Thyroid gland (tissue), 4 donors: ENCODE data around the gene KRTAP5-1. TPM values are rescaled to one million over a fixed set of nuclear protein-coding genes. Genes with fewer than 3 reads are reported as not detected.
"Not testable (repeated sequence)": the region's sequence is repeated elsewhere in the genome, so short reads cannot be mapped to it uniquely, and the experiment has no call there.

ENCODE experiments used
- DNase-seq, 2 donors: peaks; one replicate each; pipeline ENCODE4 v3.0.0-alpha.2; 2019
- H3K27ac ChIP-seq, 3 donors: fragments of 200-600 bp; sonication (generic); 1 replicate in 2 of 3; 2 replicates in 1 of 3; pipeline ENCODE4 v1.5.1; 2016 to 2019; ENCODE audit warnings: mild to moderate bottlenecking in 1 of 3, moderate library complexity in 1 of 3
- H3K27me3 ChIP-seq: fragments of 200-600 bp; sonication (generic); one replicate; pipeline ENCODE4 v1.5.1; 2019
- H3K36me3 ChIP-seq, 2 donors: fragments of 200-600 bp; sonication (generic); one replicate each; pipeline ENCODE4 v1.5.1; 2016 to 2019
- H3K4me1 ChIP-seq, 2 donors: fragments of 200-600 bp; sonication (generic); one replicate each; pipeline ENCODE4 v1.5.1; 2017 to 2019
- H3K4me3 ChIP-seq, 3 donors: fragments of 200-600 bp; sonication (generic); replicated peaks in 1 of 3; 1 replicate in 2 of 3; 2 replicates in 1 of 3; pipeline ENCODE4 v1.5.1; 2016; ENCODE audit warnings: mild to moderate bottlenecking in 1 of 3
- H3K9me3 ChIP-seq: fragments of 200-600 bp; sonication (generic); one replicate; pipeline ENCODE4 v1.5.1; 2017
- POLR2A ChIP-seq, 2 donors: fragments of 450-650 bp; IDR thresholded peaks; one replicate each; pipeline ENCODE4 v1.6.1; 2017; ENCODE audit warnings: antibody characterized with exemption in 2 of 2, mild to moderate bottlenecking in 2 of 2, moderate library complexity in 1 of 2
- WGBS, 2 donors: methylation state at CpG; one replicate each; pipeline ENCODE4 v1.1.5; 2017; 5-methylcytosine and 5-hydroxymethylcytosine counted together
- intact Hi-C: fragments of 100-400 bp; cut with DNase I; formaldehyde crosslinking; loops from one replicate; pipeline ENCODE4 v1.15.1; 2023
- total RNA-seq, 4 donors: library from RNA; depleted of rRNA; stranded (reverse); fragments of >200 nt; gene quantifications; one replicate each; pipeline ENCODE4 v1.2.3, GENCODE V29; 2016
- TF ChIP-seq, protein P1 (sequence below), 6 experiments: fragments of 200-600 bp in 3 of 6; fragments of 450-650 bp in 3 of 6; sonication (generic) in 3 of 6; IDR thresholded peaks; one replicate each; pipeline ENCODE4 v1.5.1; 2016 to 2019; ENCODE audit warnings: antibody characterized with exemption in 6 of 6, mild to moderate bottlenecking in 2 of 6, inconsistent platforms in 1 of 6, moderate library complexity in 1 of 6

The KRTAP5-1 gene
- total RNA-seq, 4 donors from 2014 or later = not detected

GRCh38 chr11:1623716-1624115, 38.6 kb upstream of the KRTAP5-1 start:
- Histone ChIP-seq H3K9me3 (no peaks in the 10 kb centered on the region), H3K27me3 (no peaks in the 10 kb centered on the region), H3K36me3 (no peaks in the 10 kb centered on the region), H3K27ac (no peak overlapping the region), H3K4me1 (no peaks in the 10 kb centered on the region), H3K4me3 (no peak overlapping the region)
- DNase-seq = no peak
- intact Hi-C loops = loop anchor here (10.0 kb wide), 1 partner anchor 79 kb away; no protein-coding TSS in a partner anchor
- TF ChIP-seq POLR2A (IDR thresholded peaks at IDR 0.05) = no peak
- TF ChIP-seq, protein P1, sequence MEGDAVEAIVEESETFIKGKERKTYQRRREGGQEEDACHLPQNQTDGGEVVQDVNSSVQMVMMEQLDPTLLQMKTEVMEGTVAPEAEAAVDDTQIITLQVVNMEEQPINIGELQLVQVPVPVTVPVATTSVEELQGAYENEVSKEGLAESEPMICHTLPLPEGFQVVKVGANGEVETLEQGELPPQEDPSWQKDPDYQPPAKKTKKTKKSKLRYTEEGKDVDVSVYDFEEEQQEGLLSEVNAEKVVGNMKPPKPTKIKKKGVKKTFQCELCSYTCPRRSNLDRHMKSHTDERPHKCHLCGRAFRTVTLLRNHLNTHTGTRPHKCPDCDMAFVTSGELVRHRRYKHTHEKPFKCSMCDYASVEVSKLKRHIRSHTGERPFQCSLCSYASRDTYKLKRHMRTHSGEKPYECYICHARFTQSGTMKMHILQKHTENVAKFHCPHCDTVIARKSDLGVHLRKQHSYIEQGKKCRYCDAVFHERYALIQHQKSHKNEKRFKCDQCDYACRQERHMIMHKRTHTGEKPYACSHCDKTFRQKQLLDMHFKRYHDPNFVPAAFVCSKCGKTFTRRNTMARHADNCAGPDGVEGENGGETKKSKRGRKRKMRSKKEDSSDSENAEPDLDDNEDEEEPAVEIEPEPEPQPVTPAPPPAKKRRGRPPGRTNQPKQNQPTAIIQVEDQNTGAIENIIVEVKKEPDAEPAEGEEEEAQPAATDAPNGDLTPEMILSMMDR (IDR thresholded peaks at IDR 0.05) = no peak
- WGBS, 2 donors = 66% methylated on average over 9 of the region's 9 CpGs

- no peak for DNase-seq
- Histone ChIP-seq H3K36me3 (no peaks in the 10 kb centered on the region), H3K27me3 (no peaks in the 10 kb centered on the region), H3K4me1 (no peaks in the 10 kb centered on the region), H3K9me3 (no peaks in the 10 kb centered on the region), H3K27ac (no peak within 1 kb of the TSS), H3K4me3 (no peak within 1 kb of the TSS)
- WGBS, 2 donors = 67 to 75% methylated on average over 1 of the region's 1 CpG
- TF ChIP-seq, protein P1 (IDR thresholded peaks at IDR 0.05) = no peak
- no peak for TF ChIP-seq POLR2A (IDR thresholded peaks at IDR 0.05)
- intact Hi-C loops = loop anchor here (10.0 kb wide), 1 partner anchor 77 kb away; no protein-coding TSS in a partner anchor
These were observed 37.0 kb upstream of the KRTAP5-1 start, which contains the start of gene KRTAP5-4 for GRCh38 chr11:1622086-1622485. TSS of gene KRTAP5-4 (minus strand) at chr11:1622138. CDS start at chr11:1622093, 45 bp downstream.

- no peak for DNase-seq
- no peaks in the 10 kb centered on the region for H3K36me3 ChIP-seq
- H3K4me1 ChIP-seq = no peaks in the 10 kb centered on the region
- 53 to 60% methylated on average over 10 of the region's 10 CpGs for WGBS, 2 donors
- H3K27me3 ChIP-seq = no peaks in the 10 kb centered on the region
- intact Hi-C loops = no loop called here
- H3K9me3 ChIP-seq = no peaks in the 10 kb centered on the region
- H3K27ac ChIP-seq = no peak overlapping the region
- H3K4me3 ChIP-seq = no peak overlapping the region
- no peak for TF ChIP-seq POLR2A (IDR thresholded peaks at IDR 0.05)
- TF ChIP-seq, protein P1 (IDR thresholded peaks at IDR 0.05) = no peak
These were observed 34.4 kb upstream of the KRTAP5-1 start for GRCh38 chr11:1619449-1619848.

DNA sequence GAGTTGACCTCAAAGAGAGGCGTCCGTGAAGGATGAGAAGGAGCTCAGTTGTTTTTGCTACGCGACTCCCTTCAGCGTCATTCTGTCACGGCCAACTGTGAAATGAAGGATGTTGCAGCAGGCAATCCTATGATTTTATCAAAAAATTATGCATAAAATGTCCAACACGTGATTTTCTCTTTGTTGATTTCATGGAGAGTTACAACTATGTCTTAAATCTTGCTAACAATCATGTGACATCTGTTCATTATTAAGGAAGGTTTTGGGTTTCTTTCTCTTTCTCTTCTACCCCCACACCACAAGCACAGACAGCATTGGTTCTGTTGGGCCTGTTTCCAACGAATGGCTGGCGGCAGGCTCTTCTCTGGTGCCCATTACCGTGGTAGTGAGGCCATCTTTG, 33.1 kb upstream of the KRTAP5-1 start:
- 75 to 86% methylated on average over 10 of the region's 10 CpGs for WGBS, 2 donors

DNA sequence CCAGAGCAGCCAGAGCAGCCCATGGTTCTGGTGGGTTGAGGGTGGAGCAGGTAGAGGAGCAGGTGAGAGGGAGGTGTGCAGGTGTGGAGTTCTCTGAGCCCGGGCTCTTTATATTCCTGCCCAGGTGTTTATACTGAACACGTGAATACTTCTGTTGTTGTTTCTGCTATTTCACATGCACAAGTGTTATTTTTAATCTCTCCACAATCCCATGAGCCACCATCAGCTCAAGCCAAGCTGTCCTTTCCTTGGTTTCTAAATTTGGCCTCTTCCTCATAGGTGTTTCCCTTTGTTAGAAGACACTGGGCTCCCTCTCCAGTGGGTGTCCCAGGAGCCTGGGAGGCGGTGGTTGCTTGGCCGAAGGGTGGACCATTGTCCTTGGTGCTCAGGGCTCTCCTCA, 23.3 kb upstream of the KRTAP5-1 start, which contains the start of gene KRTAP5-3:
Gene KRTAP5-3 (minus strand): TSS at position 101 of the 400 bp plus-strand sequence. CDS start 78 bp downstream, at position 23.
- no peak for DNase-seq
- 52 to 61% methylated on average over 4 of the region's 4 CpGs for WGBS, 2 donors
- H3K27ac ChIP-seq = no peak within 1 kb of the TSS
- H3K36me3 ChIP-seq = no peaks in the 10 kb centered on the region
- H3K4me3 ChIP-seq = no peak within 1 kb of the TSS
- no peaks in the 10 kb centered on the region for H3K27me3 ChIP-seq
- no peak for TF ChIP-seq POLR2A (IDR thresholded peaks at IDR 0.05)
- TF ChIP-seq, protein P1 (IDR thresholded peaks at IDR 0.05) = no peak
- intact Hi-C loops = no loop called here
- no peaks in the 10 kb centered on the region for H3K9me3 ChIP-seq
- no peaks in the 10 kb centered on the region for H3K4me1 ChIP-seq

More for the DNA sequence above, 33.1 kb upstream of the KRTAP5-1 start:
- no peaks in the 10 kb centered on the region for H3K36me3 ChIP-seq
- H3K9me3 ChIP-seq = no peaks in the 10 kb centered on the region
- H3K27ac ChIP-seq = no peak overlapping the region
- no peaks in the 10 kb centered on the region for H3K4me1 ChIP-seq
- TF ChIP-seq, protein P1 (IDR thresholded peaks at IDR 0.05) = no peak
- TF ChIP-seq POLR2A (IDR thresholded peaks at IDR 0.05) = no peak
- no peak for DNase-seq
- H3K27me3 ChIP-seq = no peaks in the 10 kb centered on the region
- intact Hi-C loops = no loop called here
- no peak overlapping the region for H3K4me3 ChIP-seq

DNA sequence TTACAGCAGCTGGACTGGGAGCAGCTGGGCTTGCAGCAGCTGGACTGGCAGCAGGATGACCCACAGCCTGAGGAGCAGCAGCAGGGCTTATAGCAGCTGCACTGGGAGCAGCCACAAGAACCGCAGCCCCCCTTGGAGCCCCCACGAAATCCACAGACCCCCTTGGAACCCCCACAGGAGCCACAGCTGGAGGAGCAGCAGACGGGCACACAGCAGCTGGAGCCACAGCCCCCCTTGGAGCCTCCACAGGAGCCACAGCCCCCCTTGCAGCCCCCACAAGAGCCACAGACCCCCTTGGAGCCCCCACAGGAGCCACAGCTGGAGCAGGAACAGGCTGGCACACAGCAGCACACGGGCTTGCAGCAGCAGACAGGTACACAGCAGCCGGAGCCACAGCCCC, 22.8 kb upstream of the KRTAP5-1 start:
- H3K27me3 ChIP-seq, H3K27ac ChIP-seq, H3K9me3 ChIP-seq, H3K36me3 ChIP-seq, H3K4me3 ChIP-seq, H3K4me1 ChIP-seq, DNase-seq, intact Hi-C loops: not testable (repeated sequence)
- WGBS, 2 donors = 90% methylated on average over 2 of the region's 5 CpGs; no CpG with 5 or more reads in 1 of the 2 donors

GRCh38 chr11:1607156-1607845, 22.2 kb upstream of the KRTAP5-1 start:
- H3K4me1 ChIP-seq, DNase-seq, H3K27me3 ChIP-seq, H3K4me3 ChIP-seq, intact Hi-C loops, H3K9me3 ChIP-seq, H3K36me3 ChIP-seq, H3K27ac ChIP-seq: not testable (repeated sequence)
- 16 to 27% methylated on average over 17 of the region's 18 CpGs for WGBS, 2 donors

DNA sequence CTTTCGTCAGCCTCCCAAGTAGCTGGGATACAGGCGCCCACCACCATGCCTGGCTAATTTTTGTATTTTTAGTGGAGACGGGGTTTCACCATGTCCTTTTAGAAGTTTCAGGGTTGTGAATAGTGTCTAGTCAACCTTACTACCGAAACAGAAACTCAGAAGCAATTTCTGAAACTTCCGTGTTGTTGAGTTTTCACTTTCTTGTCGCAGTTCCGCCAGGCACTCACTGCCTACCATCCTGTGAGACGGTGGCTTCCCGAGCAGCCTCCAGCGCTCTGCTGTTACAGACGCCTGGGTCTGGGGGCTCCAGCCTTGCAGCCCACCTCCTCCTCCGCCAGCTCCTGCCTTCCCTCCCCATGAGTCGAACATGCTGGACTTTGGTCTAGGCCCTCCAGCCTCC, 20.8 kb upstream of the KRTAP5-1 start:
- H3K36me3 ChIP-seq, H3K4me3 ChIP-seq, DNase-seq, intact Hi-C loops, H3K27me3 ChIP-seq, H3K4me1 ChIP-seq, H3K9me3 ChIP-seq, H3K27ac ChIP-seq: not testable (repeated sequence)
- 84 to 86% methylated on average over 12 to 13 of the region's 13 CpGs for WGBS, 2 donors
